SK-N-MC (cell line): ENCODE measurements around the gene BCAP31.

ENCODE experiments used
- EZH2 ChIP-seq: fragments of 200-600 bp; sonication (generic); IDR thresholded peaks from one replicate; pipeline ENCODE4 v1.6.1; 2017; ENCODE audit warnings: antibody characterized with exemption
- FOXP2 ChIP-seq: optimal IDR thresholded peaks from 2 replicates; pipeline ENCODE3; 2011; ENCODE audit warnings: mild to moderate bottlenecking, moderate library complexity; ENCODE audit not compliant: insufficient read depth; ENCODE audit errors: extremely low read length, control extremely low read depth
- POLR2AphosphoS5 ChIP-seq: IDR thresholded peaks from 2 replicates; pipeline ENCODE4 v1.6.1; 2012; ENCODE audit warnings: mild to moderate bottlenecking, low read depth, low read length, borderline replicate concordance

DNA sequence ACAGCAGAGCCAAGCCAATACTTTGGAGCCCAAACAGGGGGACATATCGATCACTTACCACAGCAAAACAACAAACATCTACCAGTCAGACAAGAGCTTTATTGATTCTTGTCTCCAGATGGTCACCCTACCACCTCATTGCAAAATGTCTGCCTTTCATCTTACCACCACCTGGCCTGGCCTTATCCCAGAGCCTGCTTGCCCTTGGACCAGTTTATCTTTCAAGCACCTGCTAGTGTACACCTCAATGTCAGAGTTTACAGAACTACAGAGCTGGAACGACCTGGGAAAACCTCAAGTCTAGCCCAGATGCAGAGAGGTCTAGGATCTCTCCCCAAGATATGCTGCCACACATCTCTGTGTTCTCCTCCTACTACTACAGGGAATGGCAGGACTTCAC lies 4.5 kb downstream of the BCAP31 start:
- no peak for TF ChIP-seq FOXP2
- TF ChIP-seq POLR2AphosphoS5, result no peak
- TF ChIP-seq EZH2, result no peak
